Sigmoid colon (tissue), 4 donors: ENCODE data around the gene DUSP22.

Experiments used
- POLR2A ChIP-seq, 2 donors: fragments of 450-650 bp; IDR thresholded peaks; one replicate each; pipeline ENCODE4 v1.6.1; 2016; ENCODE audit warnings: antibody characterized with exemption in 2 of 2, mild to moderate bottlenecking in 2 of 2, moderate library complexity in 2 of 2
- POLR2AphosphoS5 ChIP-seq, 4 donors: sonication (generic); formaldehyde crosslinking; IDR thresholded peaks; one replicate each; pipeline ENCODE4 v1.6.1; 2017; ENCODE audit warnings: antibody characterized with exemption in 4 of 4
- TF ChIP-seq, protein P1 (sequence below), 4 experiments: fragments of 450-650 bp in 3 of 4; fragments of 200-600 bp in 1 of 4; IDR thresholded peaks; one replicate each; pipeline ENCODE4 v1.5.1; 2016 to 2019; ENCODE audit warnings: antibody characterized with exemption in 4 of 4, mild to moderate bottlenecking in 3 of 4, moderate library complexity in 2 of 4

DNA sequence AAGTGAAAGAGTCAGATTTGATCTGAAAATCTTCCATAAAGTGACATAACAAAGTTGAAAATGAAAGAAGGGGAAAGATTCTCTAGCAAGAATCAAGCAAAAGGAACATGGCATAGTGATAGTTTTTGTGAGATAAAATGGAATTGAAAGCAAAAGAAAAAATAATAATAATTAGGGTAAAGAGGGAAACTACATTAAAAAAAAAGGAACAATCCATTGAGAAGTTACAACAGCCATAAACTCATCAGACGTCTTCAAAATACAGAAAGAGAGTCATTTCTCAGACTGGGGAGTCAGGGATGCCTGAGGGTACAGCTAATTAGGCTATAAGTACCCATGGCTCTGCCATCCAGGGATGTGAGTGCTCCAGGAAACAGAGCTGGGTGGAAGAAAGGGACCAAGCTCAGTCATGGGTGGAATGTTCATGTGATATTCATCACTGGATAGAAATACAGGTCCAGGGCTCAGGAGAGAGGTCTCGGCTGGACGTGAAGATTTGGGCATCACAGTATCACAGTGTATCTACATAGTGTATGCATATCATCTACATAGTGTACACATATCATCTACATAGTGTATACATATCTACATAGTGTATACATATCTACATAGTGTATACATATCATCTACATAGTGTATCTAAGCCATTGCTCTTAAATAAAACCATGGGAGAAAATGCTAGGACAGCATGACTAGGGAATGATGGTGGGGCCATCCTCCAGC lies 29.4 kb downstream of the DUSP22 start:
- TF ChIP-seq, protein P1, sequence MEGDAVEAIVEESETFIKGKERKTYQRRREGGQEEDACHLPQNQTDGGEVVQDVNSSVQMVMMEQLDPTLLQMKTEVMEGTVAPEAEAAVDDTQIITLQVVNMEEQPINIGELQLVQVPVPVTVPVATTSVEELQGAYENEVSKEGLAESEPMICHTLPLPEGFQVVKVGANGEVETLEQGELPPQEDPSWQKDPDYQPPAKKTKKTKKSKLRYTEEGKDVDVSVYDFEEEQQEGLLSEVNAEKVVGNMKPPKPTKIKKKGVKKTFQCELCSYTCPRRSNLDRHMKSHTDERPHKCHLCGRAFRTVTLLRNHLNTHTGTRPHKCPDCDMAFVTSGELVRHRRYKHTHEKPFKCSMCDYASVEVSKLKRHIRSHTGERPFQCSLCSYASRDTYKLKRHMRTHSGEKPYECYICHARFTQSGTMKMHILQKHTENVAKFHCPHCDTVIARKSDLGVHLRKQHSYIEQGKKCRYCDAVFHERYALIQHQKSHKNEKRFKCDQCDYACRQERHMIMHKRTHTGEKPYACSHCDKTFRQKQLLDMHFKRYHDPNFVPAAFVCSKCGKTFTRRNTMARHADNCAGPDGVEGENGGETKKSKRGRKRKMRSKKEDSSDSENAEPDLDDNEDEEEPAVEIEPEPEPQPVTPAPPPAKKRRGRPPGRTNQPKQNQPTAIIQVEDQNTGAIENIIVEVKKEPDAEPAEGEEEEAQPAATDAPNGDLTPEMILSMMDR (IDR thresholded peaks at IDR 0.05): no peak
- no peak for TF ChIP-seq POLR2AphosphoS5 (IDR thresholded peaks at IDR 0.05)
- TF ChIP-seq POLR2A (IDR thresholded peaks at IDR 0.05): no peak
